ENCODE data around the gene RAPGEF4. TPM values are rescaled to one million over a fixed set of nuclear protein-coding genes. Genes with fewer than 3 reads are reported as not detected.
A peak's percentile ranks its signal among the peaks of the same experiment; 100 is the strongest.

The RAPGEF4 gene
- total and polyA plus RNA-seq, 2 of the 8 experiments (the other 6 are each of a cell fraction or from before 2014, with no cell fraction given), result 1.2 to 2.6 TPM

- Histone ChIP-seq H2AFZ (ENCODE audit: low read length) (no peak overlapping the region), H3K4ac (replicated peaks; ENCODE audit: insufficient read length, low read depth, low read length) (no peak overlapping the region), H3K56ac (replicated peaks; ENCODE audit: insufficient read length, low read depth, low read length) (no peak overlapping the region), H3K4me2 (ENCODE audit: insufficient read depth in 1 of 2, low read depth in 2 of 2, low read length in 2 of 2) (no peak overlapping the region), H3K27ac (ENCODE audit: low read depth, low read length) (no peak overlapping the region), H3K23me2 (ENCODE audit: low read depth, low read length) (no peaks in the 10 kb centered on the region), H2BK120ac (replicated peaks; ENCODE audit: low read depth, low read length) (no peak overlapping the region), H3K4me1 (replicated peaks in 1 of 4; ENCODE audit: control insufficient read depth in 3 of 4, insufficient read depth in 4 of 4, low read length in 3 of 4) (peaks cover 2 to 7% (median 6%) of the 10 kb centered on the region in 4 experiments; a peak in 4 of 7 replicates), H3K36me3 (ENCODE audit: control insufficient read depth in 2 of 4, insufficient read depth in 4 of 4, low read length in 3 of 4) (no peaks in the 10 kb centered on the region), H3K27me3 (replicated peaks in 1 of 4; ENCODE audit: control insufficient read depth in 3 of 4, extremely low read depth in 1 of 4, insufficient read depth in 3 of 4, low read length in 3 of 4) (no peaks in the 10 kb centered on the region), H2BK5ac (ENCODE audit: low read depth, low read length) (no peak overlapping the region), H3K9me3 (ENCODE audit: insufficient read depth in 2 of 2, low read depth in 1 of 2, low read length in 1 of 2) (no peaks in the 10 kb centered on the region), H4K20me1 (replicated peaks in 1 of 2; ENCODE audit: control insufficient read depth in 1 of 2, insufficient read depth in 2 of 2, low read length in 2 of 2) (no peaks in the 10 kb centered on the region), H4K8ac (ENCODE audit: extremely low read depth, insufficient read depth, low read length) (no peak overlapping the region), H3K79me1 (ENCODE audit: low read depth, low read length) (no peaks in the 10 kb centered on the region), H3K14ac (ENCODE audit: insufficient read length) (no peak overlapping the region), H2BK15ac (ENCODE audit: low read length) (0 out of 2 replicates have a peak overlapping the region, but pooled peaks have one; percentile 53), H4K91ac (replicated peaks; ENCODE audit: insufficient read length, low read length) (no peak overlapping the region), H3K4me3 (ENCODE audit: extremely low read depth in 1 of 4, insufficient read depth in 2 of 4, low read depth in 3 of 4, low read length in 4 of 4) (no peak overlapping the region), H3K23ac (ENCODE audit: insufficient read length) (no peak overlapping the region), H3K9ac (replicated peaks in 1 of 4; ENCODE audit: extremely low read depth in 1 of 4, low read depth in 3 of 4, low read length in 3 of 4) (no peak overlapping the region), H4K5ac (ENCODE audit: insufficient read length, low read depth, low read length) (no peak overlapping the region), H3K18ac (ENCODE audit: extremely low read depth, low read length) (no peak overlapping the region), H2AK5ac (ENCODE audit: low read depth, low read length) (no peak overlapping the region), H2BK20ac (ENCODE audit: low read length) (no peak overlapping the region), H3K79me2 (ENCODE audit: control insufficient read depth in 1 of 2, insufficient read depth in 2 of 2, low read length in 2 of 2) (no peaks in the 10 kb centered on the region), H2BK12ac (ENCODE audit: low read depth, low read length) (no peak overlapping the region)
- ChIA-PET POLR2A (ENCODE audit: partially characterized antibody) (no interaction called here), CTCF (ENCODE audit: partially characterized antibody) (interaction anchor here (0.6 to 1.2 kb wide), 4 partner anchors 12 to 143 kb away, joined by 3 read pairs; no protein-coding TSS in a partner anchor)
- 85% methylated on average over 2 of the region's 2 CpGs; no CpG with 5 or more reads in 1 of the 2 experiments for WGBS, 2 experiments (ENCODE audit: extremely low coverage in 1 of 2, insufficient coverage in 1 of 2, insufficient read length in 1 of 2, insufficient replicate concordance in 2 of 2, low coverage in 1 of 2, low lambda C conversion rate in 2 of 2, missing lambda C conversion rate in 1 of 2)
- FAIRE-seq (no peak), DNase-seq (ENCODE audit: low read depth in 1 of 2, low spot score in 2 of 2) (no peak)
- no peak for TF ChIP-seq HDAC6 (IDR thresholded peaks at IDR 0.05; ENCODE audit: low read depth, low read length)
- TF ChIP-seq PHF8 (conservative IDR thresholded peaks at IDR 0.05; ENCODE audit: low read depth, low read length), result no peak
- no peak for TF ChIP-seq SP4 (IDR thresholded peaks at IDR 0.05; ENCODE audit: low read length)
- TF ChIP-seq, protein P1, sequence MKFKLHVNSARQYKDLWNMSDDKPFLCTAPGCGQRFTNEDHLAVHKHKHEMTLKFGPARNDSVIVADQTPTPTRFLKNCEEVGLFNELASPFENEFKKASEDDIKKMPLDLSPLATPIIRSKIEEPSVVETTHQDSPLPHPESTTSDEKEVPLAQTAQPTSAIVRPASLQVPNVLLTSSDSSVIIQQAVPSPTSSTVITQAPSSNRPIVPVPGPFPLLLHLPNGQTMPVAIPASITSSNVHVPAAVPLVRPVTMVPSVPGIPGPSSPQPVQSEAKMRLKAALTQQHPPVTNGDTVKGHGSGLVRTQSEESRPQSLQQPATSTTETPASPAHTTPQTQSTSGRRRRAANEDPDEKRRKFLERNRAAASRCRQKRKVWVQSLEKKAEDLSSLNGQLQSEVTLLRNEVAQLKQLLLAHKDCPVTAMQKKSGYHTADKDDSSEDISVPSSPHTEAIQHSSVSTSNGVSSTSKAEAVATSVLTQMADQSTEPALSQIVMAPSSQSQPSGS (IDR thresholded peaks at IDR 0.05; ENCODE audit: low read length), result no peak
- no peak for TF ChIP-seq TAF1 (IDR thresholded peaks at IDR 0.05; ENCODE audit: low read depth, low read length)
- no peak for TF ChIP-seq POLR2AphosphoS5 (IDR thresholded peaks at IDR 0.05; ENCODE audit: low read depth, low read length)
- no peak for TF ChIP-seq TBP (IDR thresholded peaks at IDR 0.05; ENCODE audit: low read depth, low read length)
- TF ChIP-seq SIX5 (IDR thresholded peaks at IDR 0.05; ENCODE audit: low read depth, low read length), result no peak
- TF ChIP-seq CEBPB (IDR thresholded peaks at IDR 0.05; ENCODE audit: low read depth, low read length), result no peak
- no peak for TF ChIP-seq RXRA (IDR thresholded peaks at IDR 0.05; ENCODE audit: insufficient read depth, low read depth, low read length)
- no peak for TF ChIP-seq KDM1A (IDR thresholded peaks at IDR 0.05; ENCODE audit: borderline replicate concordance, low read length)
- no peak for TF ChIP-seq CTBP2 (IDR thresholded peaks at IDR 0.05; ENCODE audit: borderline replicate concordance, insufficient read depth, insufficient read length, low read length)
- TF ChIP-seq SRF (IDR thresholded peaks at IDR 0.05; ENCODE audit: low read depth, low read length), result no peak
- TF ChIP-seq MAFK (IDR thresholded peaks at IDR 0.05; ENCODE audit: low read depth, low read length), result no peak
These were observed 193.1 kb downstream of the RAPGEF4 start for GRCh38 chr2:172928756-172929155.

Measured in H1 (cell line).